ENCODE measurements around the gene TBL1XR1. TPM values are rescaled to one million over a fixed set of nuclear protein-coding genes. Genes with fewer than 3 reads are reported as not detected.

The TBL1XR1 gene
- total RNA-seq, result 142 TPM
- long read RNA-seq, full-length matches to known transcripts, result 5 of 20 reads
- long read RNA-seq, partial matches to known transcripts, result 8 of 20 reads
- long read RNA-seq, other reads (novel, unspliced or antisense), result 7 of 20 reads

GRCh38 chr3:177197041-177197726, at the start of gene TBL1XR1:
Gene TBL1XR1, minus strand, starts transcription at chr3:177197482. Its CDS starts 132,505 bp downstream, at chr3:177064977.
- DNase-seq (ENCODE audit: low spot score), result peak; percentile 95

GRCh38 chr3:177245250-177245649, 48.0 kb upstream of the TBL1XR1 start:
- no peak for DNase-seq (ENCODE audit: low spot score)

GRCh38 chr3:177244606-177245005, 47.3 kb upstream of the TBL1XR1 start:
- no peak for DNase-seq (ENCODE audit: low spot score)

DNA sequence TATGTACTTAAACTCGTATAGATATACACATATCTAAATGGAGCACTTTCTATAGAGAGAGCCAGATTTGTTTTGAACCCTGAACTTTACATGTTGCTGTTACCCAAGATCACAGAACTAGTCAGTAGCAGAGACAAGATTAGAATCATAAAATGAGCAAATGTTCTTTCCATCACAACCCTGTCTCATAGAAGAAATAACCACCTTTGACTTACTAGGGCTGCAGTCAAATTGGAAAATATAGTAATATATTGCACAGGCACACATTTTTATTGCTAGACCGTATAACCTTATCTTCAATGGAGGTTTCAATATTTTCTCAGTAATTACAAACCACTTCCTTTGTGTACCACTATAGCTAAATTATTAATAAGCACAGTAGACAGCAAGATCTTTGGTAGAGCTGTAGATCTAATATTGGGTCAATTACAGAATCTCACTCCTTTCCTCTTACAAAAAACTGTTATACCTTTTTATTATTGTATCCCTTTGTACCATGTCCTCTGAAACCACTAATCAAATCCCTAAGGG, 41.5 kb upstream of the TBL1XR1 start:
- DNase-seq (ENCODE audit: low spot score), result no peak

GRCh38 chr3:177237206-177237605, 39.9 kb upstream of the TBL1XR1 start:
- no peak for DNase-seq (ENCODE audit: low spot score)

- DNase-seq (ENCODE audit: low spot score), result no peak
These were observed 39.4 kb upstream of the TBL1XR1 start for GRCh38 chr3:177236704-177237103.

- no peak for DNase-seq (ENCODE audit: low spot score)
These were observed 36.8 kb upstream of the TBL1XR1 start for GRCh38 chr3:177234121-177234520.

GRCh38 chr3:177231242-177231641, 34.0 kb upstream of the TBL1XR1 start:
- no peak for DNase-seq (ENCODE audit: low spot score)

DNA sequence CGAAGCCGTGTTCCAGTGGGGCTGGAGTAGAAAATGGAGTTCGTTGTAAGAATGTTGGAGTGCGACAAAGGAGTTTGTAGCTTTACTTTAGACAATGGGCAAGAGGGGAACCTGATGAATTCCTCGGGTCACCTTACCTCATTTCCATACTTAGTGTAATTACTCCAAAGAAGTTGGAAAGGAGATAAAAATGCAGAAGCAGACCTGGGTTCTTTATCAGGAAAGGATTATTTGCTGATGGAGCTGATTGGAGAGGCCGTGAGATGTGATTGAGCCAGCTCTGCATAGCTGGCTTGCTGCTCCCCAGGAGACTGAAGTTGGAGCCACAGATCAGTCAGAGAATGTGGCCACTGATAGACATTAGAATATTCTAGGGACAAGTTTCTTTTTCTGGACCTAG, 33.4 kb upstream of the TBL1XR1 start:
- peak; percentile 26 for DNase-seq (ENCODE audit: low spot score)

- DNase-seq (ENCODE audit: low spot score), result no peak
These were observed 32.5 kb upstream of the TBL1XR1 start for GRCh38 chr3:177229791-177230190.

- DNase-seq (ENCODE audit: low spot score), result peak; percentile 69
These were observed 31.4 kb upstream of the TBL1XR1 start for GRCh38 chr3:177228601-177229190.

DNA sequence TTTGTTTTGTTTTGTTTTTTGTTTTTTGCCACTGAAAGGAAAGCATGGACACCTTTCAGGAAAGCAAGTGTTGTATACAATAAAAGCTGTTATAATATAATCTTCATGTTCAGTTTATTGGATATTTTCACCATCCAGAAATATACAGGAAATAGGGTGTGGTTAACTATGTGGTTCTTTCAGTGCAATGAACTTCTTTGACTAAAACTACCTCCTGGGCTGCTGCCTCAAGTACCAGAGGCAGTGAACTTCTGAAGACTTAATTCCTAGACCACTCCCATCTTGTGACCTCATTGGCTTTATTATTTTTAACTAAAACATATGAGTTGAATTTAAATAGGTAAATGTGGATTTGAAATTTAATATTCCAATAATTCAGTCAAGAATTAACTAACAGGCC, 27.1 kb upstream of the TBL1XR1 start:
- no peak for DNase-seq (ENCODE audit: low spot score)

DNA sequence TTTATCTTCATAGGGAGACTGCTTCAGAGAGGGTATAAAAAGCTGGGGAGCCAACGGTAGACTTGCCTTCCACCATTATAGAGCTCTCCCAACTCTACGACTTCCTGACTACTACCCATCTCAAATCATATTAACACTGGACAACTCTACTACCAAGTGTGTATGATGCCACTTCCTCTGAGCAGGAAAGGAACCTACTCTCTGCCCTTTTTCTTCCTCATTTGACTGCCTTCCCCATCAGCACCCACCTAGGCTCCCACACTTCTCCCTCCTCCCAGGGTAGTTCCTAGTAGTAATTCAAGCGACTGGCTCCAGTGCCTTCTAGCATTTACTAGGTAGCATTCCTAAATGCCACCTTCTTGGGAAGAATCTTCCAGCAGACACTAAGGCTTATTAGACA, 24.5 kb upstream of the TBL1XR1 start:
- DNase-seq (ENCODE audit: low spot score), result no peak

GRCh38 chr3:177220136-177220974, 23.1 kb upstream of the TBL1XR1 start:
- DNase-seq (ENCODE audit: low spot score), result no peak

GRCh38 chr3:177213801-177214535, 16.7 kb upstream of the TBL1XR1 start:
- no peak for DNase-seq (ENCODE audit: low spot score)

DNA sequence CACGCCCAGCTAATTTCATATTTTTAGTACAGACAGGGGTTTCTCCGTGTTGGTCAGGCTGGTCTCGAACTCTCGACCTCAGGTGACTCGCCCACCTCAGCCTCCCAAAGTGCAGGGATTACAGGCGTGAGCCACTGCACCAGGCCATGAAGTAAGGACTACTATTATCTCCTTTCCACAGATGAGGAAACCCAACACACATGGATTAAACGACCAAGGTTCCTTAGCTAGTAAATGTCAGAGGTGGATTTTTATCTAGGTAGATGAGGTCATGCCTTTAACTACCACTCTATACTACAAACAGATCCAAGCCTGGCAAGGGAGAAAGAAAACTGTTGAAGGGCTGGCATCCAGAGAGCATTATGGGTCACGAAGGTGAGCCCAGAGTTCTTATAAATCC, 15.5 kb upstream of the TBL1XR1 start:
- DNase-seq (ENCODE audit: low spot score), result no peak

DNA sequence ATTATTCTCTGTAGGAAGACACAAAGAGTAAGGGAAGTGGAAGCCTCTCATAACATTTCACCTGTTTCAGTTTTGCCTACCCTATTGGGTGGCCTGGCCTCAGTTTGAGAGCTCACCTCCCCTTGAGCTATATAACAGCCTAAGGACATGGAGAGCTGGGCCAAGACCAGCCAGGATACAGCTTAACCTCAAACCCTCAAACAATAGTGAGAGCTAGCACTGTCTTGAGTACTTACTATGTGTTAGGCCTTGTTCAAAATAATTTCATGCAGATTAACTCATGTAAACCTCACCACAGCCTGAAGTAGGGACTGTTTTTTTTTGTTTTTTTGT, 15.0 kb upstream of the TBL1XR1 start:
- DNase-seq (ENCODE audit: low spot score), result no peak

- no peak for DNase-seq (ENCODE audit: low spot score)
These were observed 14.4 kb upstream of the TBL1XR1 start for GRCh38 chr3:177211503-177212277.

DNA sequence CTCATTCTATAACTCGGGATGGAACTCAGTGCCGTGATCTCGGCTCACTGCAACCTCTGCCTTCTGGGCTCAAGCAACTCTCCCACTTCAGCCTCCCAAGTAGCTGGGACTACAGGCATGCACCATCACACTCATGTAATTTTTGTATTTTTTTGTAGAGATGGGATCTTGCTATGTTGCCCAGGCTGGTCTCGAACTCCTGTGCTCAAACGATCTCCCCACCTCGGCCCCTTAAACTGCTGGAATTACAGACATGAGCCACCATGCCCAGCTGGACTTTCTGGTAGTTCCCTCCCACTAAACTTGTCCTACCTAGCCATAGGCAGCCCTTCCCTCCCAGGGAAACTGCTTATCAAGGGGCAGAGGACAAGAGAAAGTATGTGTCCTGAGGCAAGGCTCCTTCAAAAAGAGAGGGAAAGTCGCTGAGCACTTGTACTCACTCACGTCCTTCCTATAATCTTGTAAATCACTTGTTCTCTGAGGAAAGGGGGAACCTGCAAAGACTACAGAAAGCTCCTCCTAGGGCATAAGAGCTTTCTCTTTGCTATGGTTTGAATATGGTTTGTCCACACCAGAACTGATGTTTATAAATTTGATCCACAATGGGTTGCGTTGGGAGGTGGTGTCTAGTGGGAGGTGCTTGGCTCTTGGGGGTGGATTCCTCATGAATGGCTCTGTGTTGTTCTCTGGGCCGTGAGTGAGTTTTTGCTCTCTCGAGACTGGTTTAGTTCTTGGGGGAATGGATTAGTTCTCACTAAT, 13.6 kb upstream of the TBL1XR1 start:
- no peak for DNase-seq (ENCODE audit: low spot score)

DNA sequence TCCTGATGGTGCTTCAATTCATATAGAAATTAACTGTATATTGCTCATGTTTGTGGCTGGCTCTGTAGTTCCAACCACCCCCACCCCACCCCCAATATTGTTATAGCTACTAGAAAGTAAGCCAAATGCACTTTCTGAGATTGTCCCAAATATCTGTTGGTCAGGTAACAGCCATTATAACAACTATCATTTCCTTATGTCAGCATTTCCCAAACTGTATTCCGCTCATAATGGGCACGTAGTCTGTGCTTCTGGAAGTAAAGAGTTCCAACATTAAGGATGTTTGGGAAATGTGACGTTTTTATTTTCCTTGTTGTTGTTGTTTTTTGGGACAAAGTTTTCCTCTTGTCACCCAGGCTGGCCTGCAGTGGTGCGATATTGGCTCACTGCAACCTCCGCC, 12.2 kb upstream of the TBL1XR1 start:
- no peak for DNase-seq (ENCODE audit: low spot score)

Measured in mesenteric fat pad (tissue), 1 donor.